ENCODE data around the gene RASL10B. TPM values are rescaled to one million over a fixed set of nuclear protein-coding genes. Genes with fewer than 3 reads are reported as not detected.
A peak's percentile ranks its signal among the peaks of the same experiment; 100 is the strongest.

Gene RASL10B
- total RNA-seq, 1 donor, result 12.1 TPM

DNA sequence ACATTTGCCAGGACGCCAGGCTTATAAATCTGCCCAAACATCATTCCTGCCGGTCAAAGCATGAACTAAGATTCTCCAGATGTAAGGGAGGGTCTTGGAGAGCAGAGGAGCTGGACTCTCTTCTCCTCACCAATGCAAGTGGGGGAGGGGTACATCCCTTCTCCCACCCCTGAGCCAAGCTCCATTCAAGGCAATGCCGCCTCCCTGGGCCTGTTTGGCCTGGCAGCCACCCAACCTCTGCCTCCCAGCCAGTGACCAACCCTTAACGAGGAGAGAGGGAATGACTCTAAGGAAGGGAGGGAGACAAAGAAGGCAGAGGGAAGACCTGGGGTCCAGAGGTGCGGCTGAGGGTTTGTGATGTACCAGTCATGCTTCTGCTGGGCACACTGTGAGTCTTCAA, 43.1 kb downstream of the RASL10B start:
- no peak overlapping the region for H3K4me3 ChIP-seq (ENCODE audit: low read depth, low read length)
- DNase-seq (ENCODE audit: low read depth), result peak; percentile 57
- TF ChIP-seq, protein P1, sequence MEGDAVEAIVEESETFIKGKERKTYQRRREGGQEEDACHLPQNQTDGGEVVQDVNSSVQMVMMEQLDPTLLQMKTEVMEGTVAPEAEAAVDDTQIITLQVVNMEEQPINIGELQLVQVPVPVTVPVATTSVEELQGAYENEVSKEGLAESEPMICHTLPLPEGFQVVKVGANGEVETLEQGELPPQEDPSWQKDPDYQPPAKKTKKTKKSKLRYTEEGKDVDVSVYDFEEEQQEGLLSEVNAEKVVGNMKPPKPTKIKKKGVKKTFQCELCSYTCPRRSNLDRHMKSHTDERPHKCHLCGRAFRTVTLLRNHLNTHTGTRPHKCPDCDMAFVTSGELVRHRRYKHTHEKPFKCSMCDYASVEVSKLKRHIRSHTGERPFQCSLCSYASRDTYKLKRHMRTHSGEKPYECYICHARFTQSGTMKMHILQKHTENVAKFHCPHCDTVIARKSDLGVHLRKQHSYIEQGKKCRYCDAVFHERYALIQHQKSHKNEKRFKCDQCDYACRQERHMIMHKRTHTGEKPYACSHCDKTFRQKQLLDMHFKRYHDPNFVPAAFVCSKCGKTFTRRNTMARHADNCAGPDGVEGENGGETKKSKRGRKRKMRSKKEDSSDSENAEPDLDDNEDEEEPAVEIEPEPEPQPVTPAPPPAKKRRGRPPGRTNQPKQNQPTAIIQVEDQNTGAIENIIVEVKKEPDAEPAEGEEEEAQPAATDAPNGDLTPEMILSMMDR (IDR thresholded peaks at IDR 0.05; ENCODE audit: insufficient read depth, low read depth, low read length), result no peak

DNA sequence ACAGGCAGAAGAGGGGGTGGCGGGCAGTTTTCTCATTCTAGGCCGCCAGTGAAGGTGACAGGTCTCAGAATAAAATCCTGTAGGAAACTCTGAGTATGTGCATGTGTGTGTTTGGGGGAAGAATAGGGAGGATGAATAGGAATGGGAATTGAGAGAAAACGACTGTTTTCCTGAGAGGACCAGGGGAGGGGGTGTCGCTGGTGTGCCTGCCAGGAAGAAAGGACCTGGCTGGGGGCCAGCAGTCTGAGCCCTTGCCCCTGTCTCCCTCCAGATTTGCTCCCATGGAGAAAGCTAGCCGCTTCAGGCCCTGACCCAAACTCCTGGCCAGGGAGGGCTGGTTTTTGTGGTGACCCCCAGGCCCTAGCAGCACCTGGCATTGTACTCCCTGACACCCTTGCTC, 43.6 kb downstream of the RASL10B start:
- no peak for DNase-seq (ENCODE audit: low read depth)
- no peak overlapping the region for H3K4me3 ChIP-seq (ENCODE audit: low read depth, low read length)
- TF ChIP-seq, protein P1 (IDR thresholded peaks at IDR 0.05; ENCODE audit: insufficient read depth, low read depth, low read length), result no peak

DNA sequence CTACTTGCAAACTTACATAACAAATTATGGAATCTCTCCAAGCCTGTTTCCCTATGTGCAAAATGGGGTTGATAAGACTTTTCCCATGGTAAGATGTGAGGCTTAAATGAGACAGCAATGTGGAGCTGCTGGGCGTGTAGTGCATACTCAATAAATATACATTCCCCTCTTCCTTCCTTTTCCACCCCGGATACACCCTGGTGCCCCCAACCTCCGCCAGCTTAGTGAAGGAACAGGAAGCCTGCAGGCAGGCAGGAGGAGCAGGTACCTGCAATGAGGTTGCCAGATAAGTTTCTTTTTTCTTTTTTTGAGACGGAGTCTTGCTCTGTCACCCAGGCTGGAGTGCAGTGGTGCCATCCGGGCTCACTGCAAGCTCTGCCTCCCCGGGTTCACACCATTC, 44.1 kb downstream of the RASL10B start:
- no peak overlapping the region for H3K4me3 ChIP-seq (ENCODE audit: low read depth, low read length)
- DNase-seq (ENCODE audit: low read depth), result peak; percentile 26
- TF ChIP-seq, protein P1 (IDR thresholded peaks at IDR 0.05; ENCODE audit: insufficient read depth, low read depth, low read length), result no peak

DNA sequence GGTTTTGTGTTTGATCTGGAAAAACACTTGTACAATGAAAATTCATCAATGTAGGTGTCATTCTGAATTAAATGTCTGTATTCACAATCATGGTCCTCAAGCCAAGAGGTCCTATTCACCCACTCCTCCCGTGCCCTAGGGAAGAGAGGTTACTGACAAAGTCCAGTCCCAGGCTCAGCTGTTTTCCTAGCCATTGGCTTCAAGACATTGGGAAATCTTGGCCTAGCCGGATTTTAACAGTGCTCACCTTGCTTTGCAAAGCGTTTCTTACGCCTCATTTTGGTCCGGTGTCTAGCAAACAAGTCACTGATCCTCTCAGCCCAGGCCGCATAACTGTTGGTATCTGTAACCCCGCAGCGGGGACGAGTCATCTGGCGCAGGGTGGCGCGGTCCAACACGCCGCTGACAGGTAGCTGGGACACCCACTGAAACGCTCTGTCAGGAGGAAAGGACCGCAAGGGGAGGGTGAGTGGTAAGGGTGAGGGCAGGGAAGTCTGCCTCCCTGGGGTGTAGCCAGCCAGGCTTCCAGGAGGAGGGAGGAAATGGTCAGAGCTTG, 47.3 kb downstream of the RASL10B start:
- TF ChIP-seq, protein P1 (IDR thresholded peaks at IDR 0.05; ENCODE audit: insufficient read depth, low read depth, low read length), result no peak
- peak; percentile 61 for DNase-seq (ENCODE audit: low read depth)

DNA sequence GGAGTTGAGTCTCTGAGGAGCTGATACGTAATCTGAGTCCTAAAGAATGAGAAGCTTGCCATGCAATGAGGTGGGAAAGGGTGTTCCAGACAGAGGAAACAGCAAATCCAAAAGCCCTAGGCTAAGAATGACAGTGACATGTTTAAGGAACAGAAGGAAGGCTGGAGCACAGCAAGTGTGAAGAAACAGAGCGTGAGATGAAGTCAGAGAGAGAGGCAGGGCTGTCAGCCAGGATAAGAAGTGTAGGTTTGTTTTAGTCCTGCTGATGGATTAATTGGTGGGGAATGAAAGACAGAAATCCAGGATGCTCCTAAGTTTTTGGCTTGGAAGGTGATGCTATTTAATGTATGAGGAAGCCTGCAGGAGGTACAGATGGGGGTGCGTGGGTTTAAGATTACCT, 49.5 kb downstream of the RASL10B start:
- no peak overlapping the region for H3K4me3 ChIP-seq (ENCODE audit: low read depth, low read length)
- TF ChIP-seq, protein P1 (IDR thresholded peaks at IDR 0.05; ENCODE audit: insufficient read depth, low read depth, low read length), result no peak
- no peak for DNase-seq (ENCODE audit: low read depth)

More for the DNA sequence above, 47.3 kb downstream of the RASL10B start:
- H3K4me3 ChIP-seq (ENCODE audit: low read depth, low read length), result no peak overlapping the region

DNA sequence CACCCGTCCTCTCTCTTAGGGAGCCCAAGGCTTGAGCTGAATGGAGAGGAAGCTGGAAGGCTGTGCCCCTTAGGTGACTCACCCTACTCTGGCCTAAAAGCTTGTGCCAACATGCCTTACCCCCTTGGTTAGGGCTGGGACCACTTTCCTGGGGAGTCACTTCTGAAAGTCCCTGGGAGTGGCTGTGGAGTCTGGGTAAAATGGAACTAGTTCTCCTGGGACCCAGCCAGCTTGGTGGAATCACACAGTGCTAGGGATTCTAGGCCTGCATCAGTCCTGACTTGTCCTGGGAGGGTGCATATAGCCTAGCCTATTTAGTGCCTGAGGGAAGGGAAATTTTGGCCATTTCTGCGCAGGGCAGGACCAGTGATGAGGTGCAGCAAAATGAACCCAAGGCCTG, 53.5 kb downstream of the RASL10B start:
- DNase-seq (ENCODE audit: low read depth), result no peak
- TF ChIP-seq, protein P1 (IDR thresholded peaks at IDR 0.05; ENCODE audit: insufficient read depth, low read depth, low read length), result no peak

DNA sequence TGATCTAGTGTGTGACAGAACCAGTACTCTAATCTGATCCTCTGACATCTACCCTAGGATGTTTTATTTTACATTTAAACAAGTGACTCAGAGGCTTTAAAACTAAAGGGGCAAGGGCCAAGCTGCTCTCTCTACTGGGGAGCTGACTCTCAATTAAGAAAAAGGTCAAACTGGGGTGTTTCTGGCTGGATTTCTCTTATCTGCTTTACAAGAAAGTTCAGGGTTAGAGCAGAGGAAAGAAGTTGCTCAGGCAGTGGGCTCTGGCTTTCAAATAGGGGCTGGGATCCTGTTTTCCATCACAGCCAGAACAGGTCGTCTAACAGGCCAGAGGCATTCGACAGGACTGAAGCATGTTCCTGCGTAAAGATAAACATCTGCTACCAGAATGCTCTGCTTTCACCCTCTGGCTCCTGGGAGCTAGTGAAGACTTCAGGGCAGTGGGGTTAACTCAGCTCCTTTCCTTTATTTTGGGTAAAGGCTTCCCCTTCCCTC, 55.5 kb downstream of the RASL10B start:
- TF ChIP-seq, protein P1 (IDR thresholded peaks at IDR 0.05; ENCODE audit: insufficient read depth, low read depth, low read length), result no peak
- no peak overlapping the region for H3K4me3 ChIP-seq (ENCODE audit: low read depth, low read length)
- peak; percentile 98 for DNase-seq (ENCODE audit: low read depth)

More for the DNA sequence above, 53.5 kb downstream of the RASL10B start:
- no peak overlapping the region for H3K4me3 ChIP-seq (ENCODE audit: low read depth, low read length)
